SK-N-SH treated with all-trans-retinoic acid at 6 μM for 48 hours (cell line): ENCODE data around the gene MIR17HG.

Source experiments
- ARNTL ChIP-seq: fragments of 450-650 bp; formaldehyde crosslinking; IDR thresholded peaks from 2 replicates; pipeline ENCODE4 v1.5.0; 2020; ENCODE audit warnings: low read depth, mild to moderate bottlenecking, moderate library complexity, borderline replicate concordance
- BACH2 ChIP-seq: fragments of 250-450 bp; sonication (Bioruptor Pico); IDR thresholded peaks from 2 replicates; pipeline ENCODE4 v1.9.0; 2021; ENCODE audit warnings: mild to moderate bottlenecking, borderline replicate concordance
- TSHZ2 ChIP-seq: fragments of 250-450 bp; sonication (Bioruptor Pico); IDR thresholded peaks from 2 replicates; pipeline ENCODE4 v1.5.0; 2020; ENCODE audit warnings: mild to moderate bottlenecking, moderate library complexity
- ZFP3 ChIP-seq: fragments of 250-450 bp; sonication (Bioruptor Pico); IDR thresholded peaks from 2 replicates; pipeline ENCODE4 v1.5.0; 2020; ENCODE audit warnings: mild to moderate bottlenecking, moderate library complexity
- ZNF565 ChIP-seq: fragments of 450-650 bp; formaldehyde crosslinking; conservative IDR thresholded peaks from 2 replicates; pipeline ENCODE4 v1.5.0; 2020; ENCODE audit warnings: low read depth, mild to moderate bottlenecking, moderate library complexity
- TF ChIP-seq, protein P1 (sequence below): fragments of 250-450 bp; sonication (Bioruptor Pico); IDR thresholded peaks from 2 replicates; pipeline ENCODE4 v1.5.1; 2020; ENCODE audit warnings: low read depth, mild to moderate bottlenecking, moderate library complexity

- no peak for TF ChIP-seq TSHZ2 (CRISPR knock-in tag)
- TF ChIP-seq ARNTL (CRISPR knock-in tag) = no peak
- TF ChIP-seq ZNF565 (CRISPR knock-in tag) = no peak
- TF ChIP-seq, protein P1, sequence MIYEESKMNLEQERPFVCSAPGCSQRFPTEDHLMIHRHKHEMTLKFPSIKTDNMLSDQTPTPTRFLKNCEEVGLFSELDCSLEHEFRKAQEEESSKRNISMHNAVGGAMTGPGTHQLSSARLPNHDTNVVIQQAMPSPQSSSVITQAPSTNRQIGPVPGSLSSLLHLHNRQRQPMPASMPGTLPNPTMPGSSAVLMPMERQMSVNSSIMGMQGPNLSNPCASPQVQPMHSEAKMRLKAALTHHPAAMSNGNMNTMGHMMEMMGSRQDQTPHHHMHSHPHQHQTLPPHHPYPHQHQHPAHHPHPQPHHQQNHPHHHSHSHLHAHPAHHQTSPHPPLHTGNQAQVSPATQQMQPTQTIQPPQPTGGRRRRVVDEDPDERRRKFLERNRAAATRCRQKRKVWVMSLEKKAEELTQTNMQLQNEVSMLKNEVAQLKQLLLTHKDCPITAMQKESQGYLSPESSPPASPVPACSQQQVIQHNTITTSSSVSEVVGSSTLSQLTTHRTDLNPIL = no peak
- TF ChIP-seq ZFP3 = no peak
- TF ChIP-seq BACH2 (CRISPR knock-in tag) = no peak
These were observed 33.9 kb downstream of the MIR17HG start for GRCh38 chr13:91381371-91381770.
